Measurements from ENCODE around the gene ZDHHC1. TPM values are rescaled to one million over a fixed set of nuclear protein-coding genes. Genes with fewer than 3 reads are reported as not detected.

Gene ZDHHC1
- total RNA-seq, 1 experiment from 2014 or later, result 1.0 TPM

DNA sequence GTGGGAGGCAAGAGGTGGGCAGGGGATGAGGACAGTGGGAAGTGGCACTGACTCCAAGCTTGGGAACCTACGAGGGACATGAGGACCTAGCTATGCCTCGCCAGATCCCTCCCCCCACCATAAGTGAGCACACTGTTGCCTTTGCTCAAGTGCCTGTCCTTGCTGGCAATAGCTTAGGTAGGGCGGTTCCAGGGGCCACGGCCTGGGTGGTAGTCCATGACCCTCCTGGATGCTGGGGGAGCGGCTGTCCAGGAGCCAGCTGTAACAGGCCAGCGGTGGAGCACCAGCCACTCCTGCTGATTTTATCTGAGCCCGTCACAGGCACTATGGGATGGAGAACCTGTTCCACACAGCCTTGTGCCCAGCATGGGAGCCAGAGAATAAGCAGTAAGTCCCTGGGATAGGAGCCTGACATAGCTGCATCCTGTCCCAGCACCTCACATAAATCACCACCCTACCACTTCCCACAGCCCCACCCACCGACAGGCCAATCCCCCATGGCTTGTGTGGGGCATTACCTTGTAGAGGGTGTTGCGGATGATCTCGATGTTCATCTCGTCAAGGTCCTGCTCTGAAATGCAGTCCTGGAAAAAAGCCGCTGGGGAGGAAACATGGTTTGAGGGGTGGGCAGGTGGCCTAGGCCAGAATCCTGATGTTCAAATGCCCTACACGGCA lies 26.4 kb upstream of the ZDHHC1 start:
- no peaks in the 10 kb centered on the region for H3K4me1 Mint-ChIP-seq (ENCODE audit: low read depth, unreplicated experiment)
- H3K9me3 ChIP-seq, result no peaks in the 10 kb centered on the region
- no peaks in the 10 kb centered on the region for H3K9me3 Mint-ChIP-seq (ENCODE audit: unreplicated experiment)
- intact Hi-C loops (cut with micrococcal nuclease; ENCODE audit: unreplicated experiment), result no loop called here
- H3K27me3 Mint-ChIP-seq (ENCODE audit: insufficient read depth, unreplicated experiment), result no peaks in the 10 kb centered on the region
- peaks cover 16% of the 10 kb centered on the region for H3K36me3 Mint-ChIP-seq (ENCODE audit: insufficient read depth, unreplicated experiment)
- TF ChIP-seq, protein P1, sequence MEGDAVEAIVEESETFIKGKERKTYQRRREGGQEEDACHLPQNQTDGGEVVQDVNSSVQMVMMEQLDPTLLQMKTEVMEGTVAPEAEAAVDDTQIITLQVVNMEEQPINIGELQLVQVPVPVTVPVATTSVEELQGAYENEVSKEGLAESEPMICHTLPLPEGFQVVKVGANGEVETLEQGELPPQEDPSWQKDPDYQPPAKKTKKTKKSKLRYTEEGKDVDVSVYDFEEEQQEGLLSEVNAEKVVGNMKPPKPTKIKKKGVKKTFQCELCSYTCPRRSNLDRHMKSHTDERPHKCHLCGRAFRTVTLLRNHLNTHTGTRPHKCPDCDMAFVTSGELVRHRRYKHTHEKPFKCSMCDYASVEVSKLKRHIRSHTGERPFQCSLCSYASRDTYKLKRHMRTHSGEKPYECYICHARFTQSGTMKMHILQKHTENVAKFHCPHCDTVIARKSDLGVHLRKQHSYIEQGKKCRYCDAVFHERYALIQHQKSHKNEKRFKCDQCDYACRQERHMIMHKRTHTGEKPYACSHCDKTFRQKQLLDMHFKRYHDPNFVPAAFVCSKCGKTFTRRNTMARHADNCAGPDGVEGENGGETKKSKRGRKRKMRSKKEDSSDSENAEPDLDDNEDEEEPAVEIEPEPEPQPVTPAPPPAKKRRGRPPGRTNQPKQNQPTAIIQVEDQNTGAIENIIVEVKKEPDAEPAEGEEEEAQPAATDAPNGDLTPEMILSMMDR (IDR thresholded peaks at IDR 0.05; ENCODE audit: insufficient read depth in 1 of 2, low read depth in 1 of 2, low read length in 1 of 2, severe bottlenecking in 1 of 2, unreplicated experiment in 1 of 2), result no peak
- no peak overlapping the region for H3K4me3 ChIP-seq (ENCODE audit: low read depth, low read length)
- DNase-seq, result no peak
- BruUV-seq (replicated peaks), result no TSS peak
- H3K4me1 ChIP-seq, result no peaks in the 10 kb centered on the region
- CTCF ChIA-PET, result no interaction called here
- H3K27ac Mint-ChIP-seq (ENCODE audit: unreplicated experiment), result no peak overlapping the region
- no peaks in the 10 kb centered on the region for H3K27me3 ChIP-seq (replicated peaks; ENCODE audit: control insufficient read depth, insufficient read depth, low read length)
- POLR2A ChIA-PET, result interaction anchor here (1.6 kb wide), 1 partner anchor 12 kb away, joined by 4 read pairs; the partner anchor contains the start of gene HSD11B2
- no peak overlapping the region for H3K4me3 Mint-ChIP-seq (ENCODE audit: unreplicated experiment)
- H3K36me3 ChIP-seq (ENCODE audit: control insufficient read depth, insufficient read depth, low read length), result peaks cover 6% of the 10 kb centered on the region

DNA sequence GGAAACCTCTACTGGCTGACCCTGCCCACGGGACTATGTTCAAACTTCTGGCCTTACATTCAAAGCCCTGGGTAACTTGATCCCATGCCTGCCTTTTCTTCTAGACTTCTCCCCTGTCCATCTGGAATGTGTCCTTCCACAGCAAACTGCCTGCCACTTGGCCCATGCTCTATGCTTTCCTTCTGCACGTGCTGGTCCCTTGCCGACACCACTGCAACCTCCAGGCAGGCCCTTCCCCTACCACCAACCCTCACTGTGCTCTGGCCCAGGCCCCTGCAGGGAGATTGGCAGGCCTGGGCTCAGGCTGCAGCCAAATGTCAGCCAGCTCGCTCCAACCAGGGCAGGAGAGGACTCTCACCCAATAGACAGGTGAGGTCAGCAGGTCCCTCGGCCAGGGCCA lies 25.6 kb upstream of the ZDHHC1 start:
- DNase-seq, result no peak
- intact Hi-C loops (cut with micrococcal nuclease; ENCODE audit: unreplicated experiment), result no loop called here
- CTCF ChIA-PET, result no interaction called here
- H3K4me3 Mint-ChIP-seq (ENCODE audit: unreplicated experiment), result no peak overlapping the region
- Histone ChIP-seq H3K36me3 (ENCODE audit: control insufficient read depth, insufficient read depth, low read length) (peaks cover 7% of the 10 kb centered on the region), H3K4me3 (ENCODE audit: low read depth, low read length) (no peak overlapping the region), H3K27me3 (replicated peaks; ENCODE audit: control insufficient read depth, insufficient read depth, low read length) (no peaks in the 10 kb centered on the region), H3K4me1 (no peaks in the 10 kb centered on the region), H3K9me3 (no peaks in the 10 kb centered on the region)
- no peaks in the 10 kb centered on the region for H3K4me1 Mint-ChIP-seq (ENCODE audit: low read depth, unreplicated experiment)
- POLR2A ChIA-PET, result interaction anchor here (1.6 kb wide), 1 partner anchor 11 kb away, joined by 4 read pairs; the partner anchor contains the start of gene HSD11B2
- TF ChIP-seq, protein P1 (IDR thresholded peaks at IDR 0.05; ENCODE audit: insufficient read depth in 1 of 2, low read depth in 1 of 2, low read length in 1 of 2, severe bottlenecking in 1 of 2, unreplicated experiment in 1 of 2), result no peak
- no peaks in the 10 kb centered on the region for H3K9me3 Mint-ChIP-seq (ENCODE audit: unreplicated experiment)
- no peaks in the 10 kb centered on the region for H3K27me3 Mint-ChIP-seq (ENCODE audit: insufficient read depth, unreplicated experiment)
- H3K27ac Mint-ChIP-seq (ENCODE audit: unreplicated experiment), result no peak overlapping the region
- BruUV-seq (replicated peaks), result no TSS peak
- peaks cover 16% of the 10 kb centered on the region for H3K36me3 Mint-ChIP-seq (ENCODE audit: insufficient read depth, unreplicated experiment)

DNA sequence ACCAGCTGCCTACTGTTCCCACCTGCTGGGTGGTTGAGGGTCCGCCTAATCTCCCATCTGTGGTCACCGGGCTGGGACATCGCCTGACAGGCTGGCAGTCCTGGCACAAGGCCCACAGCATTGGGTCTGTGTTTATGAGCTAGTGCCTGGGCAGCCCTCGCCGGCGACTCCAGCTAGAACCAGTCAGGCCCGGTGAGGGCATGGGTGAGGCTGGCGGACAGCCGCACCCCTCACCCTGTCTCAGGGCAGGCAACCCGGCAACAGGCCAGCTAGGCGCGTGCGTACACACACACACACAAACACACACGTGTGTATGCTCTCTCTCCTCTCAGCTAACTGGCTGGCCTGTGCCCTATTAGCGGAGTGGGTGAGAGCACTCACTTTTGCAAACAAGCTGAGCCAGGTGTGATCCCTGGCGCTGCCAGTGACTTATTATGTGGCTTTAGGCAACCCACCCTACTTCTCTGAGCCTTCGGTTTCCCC lies 25.0 kb upstream of the ZDHHC1 start:
- H3K4me3 Mint-ChIP-seq (ENCODE audit: unreplicated experiment), result no peak overlapping the region
- no peaks in the 10 kb centered on the region for H3K9me3 ChIP-seq
- POLR2A ChIA-PET, result no interaction called here
- H3K4me1 Mint-ChIP-seq (ENCODE audit: low read depth, unreplicated experiment), result no peaks in the 10 kb centered on the region
- intact Hi-C loops (cut with micrococcal nuclease; ENCODE audit: unreplicated experiment), result no loop called here
- CTCF ChIA-PET, result no interaction called here
- no TSS peak for BruUV-seq (replicated peaks)
- TF ChIP-seq, protein P1 (IDR thresholded peaks at IDR 0.05; ENCODE audit: insufficient read depth in 1 of 2, low read depth in 1 of 2, low read length in 1 of 2, severe bottlenecking in 1 of 2, unreplicated experiment in 1 of 2), result no peak
- no peaks in the 10 kb centered on the region for H3K27me3 ChIP-seq (replicated peaks; ENCODE audit: control insufficient read depth, insufficient read depth, low read length)
- no peak for DNase-seq
- H3K36me3 Mint-ChIP-seq (ENCODE audit: insufficient read depth, unreplicated experiment), result peaks cover 16% of the 10 kb centered on the region
- no peak overlapping the region for H3K4me3 ChIP-seq (ENCODE audit: low read depth, low read length)
- H3K36me3 ChIP-seq (ENCODE audit: control insufficient read depth, insufficient read depth, low read length), result peaks cover 7% of the 10 kb centered on the region
- H3K9me3 Mint-ChIP-seq (ENCODE audit: unreplicated experiment), result no peaks in the 10 kb centered on the region
- no peak overlapping the region for H3K27ac Mint-ChIP-seq (ENCODE audit: unreplicated experiment)
- H3K27me3 Mint-ChIP-seq (ENCODE audit: insufficient read depth, unreplicated experiment), result no peaks in the 10 kb centered on the region
- no peaks in the 10 kb centered on the region for H3K4me1 ChIP-seq

Data from Caco-2 (cell line).